HG03442 (cell line): ENCODE results near the gene GALNT18.

Experiments used
- ATAC-seq: cut with Tn5 transposase; IDR thresholded peaks from one replicate; pipeline ENCODE4 v1.9.1; 2021; ENCODE audit warnings: mild to moderate bottlenecking, moderate library complexity; ENCODE audit not compliant: unreplicated experiment

The GALNT18 gene

GRCh38 chr11:11289669-11290068 lies 332.1 kb downstream of the GALNT18 start:
- no peak for ATAC-seq

- ATAC-seq: no peak
Observed at GRCh38 chr11:11288972-11289616, 332.7 kb downstream of the GALNT18 start.

DNA sequence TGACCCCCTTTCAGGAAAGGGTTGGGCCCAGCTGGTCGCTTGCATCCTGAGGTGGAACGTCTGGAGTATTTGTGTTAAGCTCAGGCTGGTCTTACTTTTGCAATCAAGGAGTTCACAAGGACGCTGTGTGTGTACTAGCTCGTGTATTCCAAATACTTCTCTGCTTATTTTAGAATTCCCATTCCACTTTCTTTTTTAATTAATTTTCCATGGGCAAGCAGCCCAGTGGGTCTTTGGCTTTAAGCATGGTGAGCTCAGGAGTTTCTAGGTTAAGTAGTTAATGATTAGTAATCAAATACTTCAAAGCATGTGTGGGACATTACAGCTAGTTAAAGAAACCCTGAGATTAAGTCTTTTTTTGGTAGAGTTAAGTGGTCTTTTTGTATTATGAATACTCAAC lies 337.3 kb downstream of the GALNT18 start:
- ATAC-seq: no peak

GRCh38 chr11:11281626-11282025 lies 340.2 kb downstream of the GALNT18 start:
- no peak for ATAC-seq

DNA sequence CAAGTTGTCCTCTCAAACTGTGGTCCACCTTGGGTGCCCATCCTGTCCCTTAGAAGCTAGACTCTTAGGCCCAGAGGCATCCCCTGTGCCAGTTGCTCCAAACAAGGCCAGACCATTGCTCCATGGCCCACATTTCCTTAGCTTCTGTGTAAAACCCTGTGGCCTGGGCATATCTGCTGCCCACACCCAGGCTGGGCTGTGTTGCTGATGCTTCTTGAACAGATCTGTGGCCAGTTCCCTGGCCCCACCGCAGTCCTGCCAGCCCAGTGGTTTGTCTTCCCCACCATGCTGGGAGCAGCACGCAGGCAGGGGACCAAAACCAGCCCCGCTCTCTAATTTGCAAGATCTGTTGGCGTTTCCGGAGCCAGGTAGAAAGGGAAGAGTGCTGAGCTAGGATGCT lies 341.0 kb downstream of the GALNT18 start:
- no peak for ATAC-seq

DNA sequence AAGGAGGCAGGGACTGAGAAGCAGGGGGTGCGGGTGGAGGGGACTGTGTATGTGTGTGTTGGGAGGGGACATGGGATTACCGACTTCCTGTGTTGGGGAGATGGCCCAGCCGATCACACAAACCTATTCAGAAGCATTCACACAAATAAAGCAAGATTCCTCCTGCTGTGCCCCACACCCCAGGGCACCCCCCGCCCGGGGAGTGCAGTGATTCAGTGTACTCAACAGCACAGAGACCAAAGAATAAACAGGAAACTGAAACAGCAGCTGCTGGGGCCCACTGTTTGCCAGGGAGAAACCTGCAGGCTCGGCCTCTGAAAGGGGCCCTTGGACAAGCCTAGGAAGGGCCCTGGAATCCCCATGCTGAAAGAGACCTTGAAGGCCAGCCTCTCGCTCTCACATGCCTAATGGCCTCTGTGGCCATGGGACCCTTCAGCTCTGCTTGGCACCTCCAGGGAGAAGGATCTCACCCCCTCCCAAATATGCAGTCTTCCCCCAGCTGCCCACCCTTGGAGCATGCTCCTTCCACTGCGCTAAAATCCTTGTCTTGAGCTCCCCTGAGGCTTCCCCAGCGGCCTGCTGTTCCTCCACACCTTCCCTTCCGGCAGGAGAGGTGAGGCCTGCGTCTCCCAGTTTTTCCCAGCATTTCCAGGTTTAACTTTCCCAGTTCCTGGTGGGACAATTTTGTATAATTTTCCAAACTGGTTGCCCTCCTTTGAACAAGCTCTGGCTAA lies 341.7 kb downstream of the GALNT18 start:
- no peak for ATAC-seq

GRCh38 chr11:11272254-11272653 lies 349.6 kb downstream of the GALNT18 start:
- no peak for ATAC-seq

DNA sequence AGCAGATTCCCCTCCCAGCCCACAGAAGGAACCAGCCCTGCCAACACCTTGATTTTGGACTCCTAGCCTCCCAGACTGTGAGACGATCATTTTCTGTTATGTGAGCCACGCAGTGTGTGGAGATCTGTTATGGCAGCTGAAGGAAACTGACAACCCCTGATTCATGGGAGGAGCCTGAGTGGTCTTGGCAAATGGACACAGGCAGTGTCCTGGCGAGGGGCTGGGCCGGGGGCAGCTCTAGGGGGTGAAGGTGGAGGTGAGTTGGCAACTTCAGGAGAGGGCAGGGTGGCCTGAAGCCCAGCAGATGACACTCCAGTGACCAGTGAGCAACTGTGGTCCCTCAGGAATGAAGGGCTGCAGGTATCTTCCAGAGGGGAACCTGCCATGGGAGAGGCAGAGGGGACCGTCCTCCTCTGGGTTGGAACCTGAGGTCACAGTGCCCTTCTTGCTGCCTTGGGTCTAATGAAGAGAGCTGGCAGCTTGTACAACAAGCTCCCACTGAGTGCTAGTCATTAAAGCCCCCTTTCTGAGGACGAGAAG lies 351.5 kb downstream of the GALNT18 start:
- ATAC-seq: no peak

DNA sequence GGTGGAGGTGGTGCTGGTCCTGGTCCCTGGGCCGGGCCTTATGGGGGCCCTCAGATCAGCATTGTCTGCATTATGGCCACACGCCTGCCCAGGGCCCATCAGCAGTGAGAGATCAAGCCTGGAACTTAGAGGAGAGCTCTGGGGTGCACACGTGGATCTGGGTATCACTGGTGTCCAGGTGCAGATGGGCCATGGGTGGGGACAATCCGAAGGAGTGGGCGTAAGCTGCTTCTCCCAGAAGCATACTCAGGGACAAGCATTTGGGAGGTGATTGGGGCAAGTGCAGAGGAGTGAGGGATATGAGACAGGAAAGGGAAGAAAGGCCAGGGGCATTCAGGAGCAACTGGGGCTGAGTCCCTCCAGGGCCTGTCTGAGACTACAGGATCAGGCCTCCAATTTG lies 353.1 kb downstream of the GALNT18 start:
- ATAC-seq: no peak

- no peak for ATAC-seq
Observed at GRCh38 chr11:11268119-11268518, 353.7 kb downstream of the GALNT18 start.

DNA sequence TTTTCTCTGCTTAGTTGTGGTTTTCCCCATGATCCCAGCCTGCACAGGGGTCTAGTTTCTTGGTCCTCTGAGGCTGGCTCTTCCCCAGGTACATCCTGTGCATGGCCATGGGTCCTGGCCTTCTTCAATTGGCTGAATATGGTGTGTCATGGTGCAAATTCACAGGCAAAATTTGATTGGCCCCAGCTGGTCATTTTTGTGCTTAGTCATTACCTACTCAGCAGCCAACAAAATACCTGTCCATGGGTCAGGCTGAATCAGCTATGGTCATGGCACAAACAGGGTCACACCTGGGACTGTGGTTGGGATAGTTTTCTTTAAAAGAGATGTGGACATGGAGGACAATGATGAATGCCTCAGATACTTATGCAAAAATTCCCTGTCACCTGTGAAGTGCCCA lies 354.5 kb downstream of the GALNT18 start:
- no peak for ATAC-seq

DNA sequence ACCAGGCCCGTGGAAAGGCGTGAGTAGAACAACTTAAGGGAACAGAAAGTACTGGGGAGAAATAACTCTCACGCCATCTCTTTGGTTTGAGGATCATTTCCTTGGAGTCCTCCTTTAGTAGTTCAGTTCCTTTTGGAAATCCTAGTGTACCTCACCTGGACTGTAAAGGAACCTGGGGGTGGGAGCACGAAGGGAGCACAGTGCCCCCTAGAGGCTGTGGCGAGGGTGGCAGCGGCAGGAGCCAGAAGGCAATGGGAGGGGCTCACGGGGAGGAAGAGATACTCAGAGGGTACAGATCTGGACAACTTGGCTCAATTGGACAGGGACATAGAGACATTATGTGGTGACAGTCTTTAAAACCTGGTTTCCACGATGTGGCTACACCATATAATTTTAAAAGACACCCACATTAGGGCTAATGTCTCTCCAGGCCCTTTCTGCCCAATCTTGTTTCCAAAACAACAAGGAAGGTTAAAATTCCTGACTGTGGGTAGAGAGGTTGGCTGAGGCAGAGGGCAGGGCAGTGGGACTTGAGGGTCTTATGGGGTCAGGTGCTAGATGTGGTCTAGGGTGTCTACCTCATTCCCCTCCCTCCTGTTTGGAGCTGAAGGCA lies 355.7 kb downstream of the GALNT18 start:
- peak; percentile 42 for ATAC-seq

DNA sequence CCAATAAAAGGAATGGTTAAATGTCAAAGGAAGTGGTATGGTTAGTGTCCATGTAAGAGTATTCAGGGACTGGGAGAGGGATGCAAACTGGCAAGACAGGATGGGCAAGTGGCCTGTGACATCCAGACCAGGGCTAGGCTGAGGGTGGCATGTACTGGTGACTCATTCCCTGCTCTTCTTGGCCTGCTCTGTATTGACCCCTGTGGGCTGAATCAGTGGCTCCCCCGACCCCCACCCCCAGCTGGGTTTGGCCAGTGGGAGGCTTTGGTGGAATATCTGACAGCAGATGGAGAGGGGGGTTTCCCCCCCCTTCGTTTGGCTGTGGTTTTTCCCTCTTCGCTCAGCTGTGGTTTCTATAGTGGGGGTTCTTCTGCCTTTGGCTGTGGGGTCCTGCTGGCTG lies 356.5 kb downstream of the GALNT18 start:
- no peak for ATAC-seq

GRCh38 chr11:11263238-11264005 lies 358.4 kb downstream of the GALNT18 start:
- ATAC-seq: no peak

- no peak for ATAC-seq
Observed at GRCh38 chr11:11262171-11262920, 359.5 kb downstream of the GALNT18 start.

DNA sequence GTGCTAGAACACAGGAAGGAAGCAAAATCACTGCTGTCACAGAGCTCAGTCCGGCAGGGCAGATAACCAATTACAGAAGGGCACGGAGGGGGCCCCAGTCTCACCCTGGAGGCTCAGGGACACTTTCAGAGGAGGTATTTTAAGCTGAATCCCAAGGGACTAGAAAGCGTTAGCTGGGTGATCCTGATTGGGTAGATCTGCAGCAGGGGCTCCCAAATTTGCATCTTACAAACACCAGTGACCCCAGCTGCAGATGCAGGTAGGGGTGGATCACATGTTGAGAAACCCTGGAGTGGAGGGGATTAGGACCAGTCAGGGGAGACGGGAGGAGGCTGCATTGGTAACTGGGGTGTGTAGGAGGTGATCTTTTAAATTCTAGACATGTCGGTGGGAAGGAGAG lies 360.2 kb downstream of the GALNT18 start:
- peak; percentile 37 for ATAC-seq

- ATAC-seq: no peak
Observed at GRCh38 chr11:11260903-11261302, 360.9 kb downstream of the GALNT18 start.

DNA sequence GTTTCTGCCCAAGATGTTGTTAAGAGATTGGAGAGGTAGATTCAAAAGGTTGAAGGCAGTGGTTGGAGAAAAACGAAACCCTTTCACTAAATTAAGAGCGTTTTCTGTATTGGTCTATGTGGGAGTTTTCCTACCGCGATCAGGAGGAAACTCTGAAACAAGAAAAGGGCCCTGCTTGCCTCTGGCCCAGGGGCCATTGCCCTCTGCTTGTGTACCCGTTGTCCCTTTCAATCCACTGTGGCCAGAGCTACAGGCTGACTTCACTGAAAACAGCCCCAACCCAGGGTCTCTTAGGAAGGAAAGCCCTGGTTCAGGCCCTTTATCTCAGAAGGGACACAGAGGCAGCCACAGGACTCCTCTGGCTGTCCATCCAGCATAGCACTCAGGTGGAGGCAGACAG lies 367.8 kb downstream of the GALNT18 start:
- ATAC-seq: no peak

- no peak for ATAC-seq
Observed at GRCh38 chr11:11253497-11253896, 368.3 kb downstream of the GALNT18 start.

DNA sequence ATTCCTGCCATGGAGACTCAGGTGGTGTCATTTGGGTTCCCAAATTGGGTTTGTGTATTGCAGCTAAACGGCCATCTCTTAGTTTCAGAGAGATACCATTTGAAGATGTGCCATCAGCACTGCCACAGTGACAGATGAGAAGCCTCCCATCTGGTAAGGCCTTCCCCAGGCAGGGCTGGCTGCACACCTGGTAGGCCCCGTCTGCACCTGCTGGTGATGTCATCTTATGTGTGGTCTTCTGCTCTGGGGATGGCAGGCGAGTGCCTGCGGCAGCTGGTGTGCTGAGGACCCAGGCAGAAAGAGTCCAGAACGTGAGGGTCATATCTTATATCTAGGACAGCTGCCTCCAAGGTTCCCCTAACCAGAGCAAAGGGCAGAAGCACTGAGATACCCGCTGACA lies 369.4 kb downstream of the GALNT18 start:
- ATAC-seq: no peak
